GM23338 (cell line): ENCODE results near the gene SLC28A2. TPM values are rescaled to one million over a fixed set of nuclear protein-coding genes. Genes with fewer than 3 reads are reported as not detected.

Source experiments
- ATAC-seq: fragments of 200-7000 bp; cut with Tn5 transposase; 3 replicates; pipeline ENCODE4 v1.9.1; 2020
- DNase-seq: peaks from one replicate; pipeline ENCODE4 v3.0.0-alpha.2; 2015; ENCODE audit warnings: low spot score
- H2AFZ ChIP-seq: fragments of 200-600 bp; sonication (generic); 2 replicates; pipeline ENCODE4 v1.8.0; 2016; ENCODE audit warnings: antibody characterized with exemption, mild to moderate bottlenecking, moderate library complexity
- H3F3A ChIP-seq: fragments of 200-600 bp; sonication (generic); replicated peaks from 2 replicates; pipeline ENCODE4 v1.8.0; 2017; ENCODE audit warnings: antibody characterized with exemption, mixed run types, low read depth
- H3K27ac ChIP-seq: fragments of 200-600 bp; sonication (generic); 2 replicates; pipeline ENCODE4 v1.6.1; 2016; ENCODE audit warnings: low read depth
- H3K27me3 ChIP-seq: fragments of 200-600 bp; sonication (generic); 2 replicates; pipeline ENCODE4 v1.8.0; 2016; ENCODE audit warnings: mild to moderate bottlenecking, mixed run types, moderate library complexity; ENCODE audit not compliant: insufficient read depth
- H3K36me3 ChIP-seq: fragments of 200-600 bp; sonication (generic); 2 replicates; pipeline ENCODE4 v1.8.0; 2016; ENCODE audit warnings: mild to moderate bottlenecking; ENCODE audit not compliant: insufficient read depth
- H3K4me1 ChIP-seq: fragments of 200-600 bp; sonication (generic); 2 replicates; pipeline ENCODE4 v1.8.0; 2016; ENCODE audit warnings: mild to moderate bottlenecking, moderate library complexity; ENCODE audit not compliant: insufficient read depth
- H3K4me2 ChIP-seq: fragments of 200-600 bp; sonication (generic); 2 replicates; pipeline ENCODE4 v1.7.1; 2017; ENCODE audit warnings: mixed run types
- H3K4me3 ChIP-seq: fragments of 200-600 bp; sonication (generic); 2 replicates; pipeline ENCODE4 v1.6.1; 2016; ENCODE audit warnings: mixed run types
- H3K79me2 ChIP-seq: fragments of 200-600 bp; sonication (generic); replicated peaks from 2 replicates; pipeline ENCODE4 v1.8.0; 2017; ENCODE audit warnings: mild to moderate bottlenecking; ENCODE audit not compliant: insufficient read depth
- H3K9me2 ChIP-seq: fragments of 200-600 bp; sonication (generic); 2 replicates; pipeline ENCODE4 v1.8.0; 2017; ENCODE audit not compliant: insufficient read depth
- H4K20me1 ChIP-seq: fragments of 200-600 bp; sonication (generic); replicated peaks from 2 replicates; pipeline ENCODE4 v1.8.0; 2017; ENCODE audit warnings: mild to moderate bottlenecking; ENCODE audit not compliant: insufficient read depth
- H3K27ac Mint-ChIP-seq: 2 replicates; pipeline ENCODE4 v1.8.0; 2020; ENCODE audit warnings: inconsistent platforms, mild to moderate bottlenecking, moderate library complexity, mixed read lengths
- H3K27me3 Mint-ChIP-seq: 3 replicates; pipeline ENCODE4 v1.8.0; 2022; ENCODE audit warnings: low read depth, mild to moderate bottlenecking, moderate library complexity, mixed read lengths, inconsistent platforms; ENCODE audit not compliant: insufficient read depth, poor library complexity
- H3K36me3 Mint-ChIP-seq: 3 replicates; pipeline ENCODE4 v1.8.0; 2021; ENCODE audit warnings: low read depth, mild to moderate bottlenecking, inconsistent platforms, moderate library complexity, mixed read lengths
- H3K4me1 Mint-ChIP-seq: 3 replicates; pipeline ENCODE4 v1.8.0; 2020; ENCODE audit warnings: mild to moderate bottlenecking, inconsistent platforms, mixed read lengths
- H3K4me3 Mint-ChIP-seq: 3 replicates; pipeline ENCODE4 v1.8.0; 2021; ENCODE audit warnings: moderate library complexity, mild to moderate bottlenecking, inconsistent platforms, mixed read lengths
- H3K9me3 Mint-ChIP-seq: 3 replicates; pipeline ENCODE4 v1.8.0; 2020; ENCODE audit warnings: moderate library complexity, mild to moderate bottlenecking, inconsistent platforms, mixed read lengths
- EZH2 ChIP-seq: fragments of 200-600 bp; sonication (generic); IDR thresholded peaks from one replicate; pipeline ENCODE4 v1.8.0; 2017; ENCODE audit warnings: antibody characterized with exemption, mild to moderate bottlenecking, low read depth; ENCODE audit not compliant: unreplicated experiment
- JUNB ChIP-seq: IDR thresholded peaks from one replicate; pipeline ENCODE4 v1.6.1; 2016; ENCODE audit warnings: antibody characterized with exemption; ENCODE audit not compliant: unreplicated experiment
- NANOG ChIP-seq: IDR thresholded peaks from 2 replicates; pipeline ENCODE4 v1.6.1; 2016; ENCODE audit warnings: antibody characterized with exemption, borderline replicate concordance
- POLR2AphosphoS5 ChIP-seq: IDR thresholded peaks from 2 replicates; pipeline ENCODE4 v1.6.1; 2016; ENCODE audit warnings: antibody characterized with exemption, low read depth
- REST ChIP-seq: IDR thresholded peaks from one replicate; pipeline ENCODE4 v1.6.1; 2018; ENCODE audit warnings: antibody characterized with exemption; ENCODE audit not compliant: unreplicated experiment
- STAT1 ChIP-seq: IDR thresholded peaks from one replicate; pipeline ENCODE4 v1.6.1; 2016; ENCODE audit warnings: antibody characterized with exemption; ENCODE audit not compliant: unreplicated experiment
- ZNF462 ChIP-seq: fragments of 250-450 bp; sonication (Bioruptor Pico); IDR thresholded peaks from 2 replicates; pipeline ENCODE4 v1.5.0; 2020; ENCODE audit warnings: mild to moderate bottlenecking, moderate library complexity
- polyA plus RNA-seq: library from polyadenylated mRNA; unstranded; fragments of >200 nt; fragmentation: Nextera tagmentation; extraction: Ambion mirVana; gene quantifications from 2 replicates; pipeline ENCODE4 v1.2.1, GENCODE V29; 2016
- total RNA-seq: library from RNA; depleted of rRNA; stranded (reverse); fragments of >200 nt; shearing (Covaris generic); gene quantifications from 2 replicates; pipeline ENCODE4 v1.2.3, GENCODE V29; 2014
- TF ChIP-seq, protein P1 (sequence below): IDR thresholded peaks from 2 replicates; pipeline ENCODE4 v1.6.1; 2016; ENCODE audit warnings: antibody characterized with exemption

Gene SLC28A2
- total and polyA plus RNA-seq, 2 experiments from 2014 or later: 0.18 TPM; not detected in 1

DNA sequence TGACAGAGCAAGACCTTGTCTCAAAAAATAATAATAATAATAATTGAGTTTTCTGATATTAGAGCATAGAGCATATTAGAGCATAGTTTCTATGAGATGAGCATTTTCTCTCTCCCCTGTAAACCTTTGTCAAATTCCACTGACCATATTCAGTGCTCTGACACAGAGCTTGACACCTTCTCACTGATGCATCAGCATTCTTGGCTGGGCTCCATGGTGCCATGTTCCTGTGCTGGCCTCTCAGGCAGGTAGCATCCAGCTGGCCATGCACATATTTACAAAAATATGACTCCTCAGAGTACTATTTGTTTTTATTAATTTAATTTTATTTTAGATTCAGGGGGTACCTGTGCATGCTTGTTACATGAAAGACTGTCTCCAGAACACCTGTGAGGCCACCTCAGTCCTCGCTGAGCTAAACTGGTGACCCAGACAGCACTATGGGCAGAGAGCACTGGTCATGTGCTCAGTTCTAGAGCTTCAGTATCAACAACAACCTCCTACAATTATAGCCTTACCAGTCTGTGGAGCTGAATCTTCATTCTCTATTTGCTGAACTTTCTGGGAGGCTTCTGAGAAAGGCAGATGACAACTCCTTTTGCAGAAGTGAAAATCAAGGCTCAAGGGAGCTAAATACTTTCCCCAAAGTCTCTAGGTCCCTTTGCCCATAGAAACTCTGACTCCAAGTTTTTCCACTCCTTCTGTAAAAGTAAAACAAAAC is 21.6 kb upstream of the SLC28A2 start (continued):
- TF ChIP-seq REST: no peak

DNA sequence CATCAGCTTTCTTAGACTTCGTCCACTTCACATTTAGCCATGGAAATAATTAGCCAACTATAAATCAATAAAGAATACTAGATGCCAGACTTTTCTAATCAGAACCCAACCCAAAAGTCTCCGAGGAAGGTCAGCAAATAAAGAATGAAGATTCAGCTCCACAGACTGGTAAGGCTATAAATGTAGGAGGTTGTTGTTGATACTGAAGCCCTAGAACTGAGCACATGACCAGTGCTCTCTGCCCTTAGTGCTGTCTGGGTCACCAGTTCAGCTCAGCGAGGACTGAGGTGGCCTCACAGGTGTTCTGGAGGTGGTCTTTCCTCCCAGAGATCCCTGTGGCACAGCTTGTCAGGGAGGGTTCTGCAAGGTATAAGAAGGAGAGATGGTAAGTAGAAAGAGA is 20.9 kb upstream of the SLC28A2 start:
- Histone ChIP-seq H3K27ac (no peak overlapping the region), H2AFZ (no peak overlapping the region), H3F3A (no peaks in the 10 kb centered on the region), H3K36me3 (no peaks in the 10 kb centered on the region), H3K79me2 (no peaks in the 10 kb centered on the region), H3K4me2 (no peak overlapping the region), H3K4me3 (no peak overlapping the region), H3K27me3 (no peaks in the 10 kb centered on the region), H3K9me2 (no peaks in the 10 kb centered on the region), H4K20me1 (no peaks in the 10 kb centered on the region), H3K4me1 (no peaks in the 10 kb centered on the region)
- Mint-ChIP-seq H3K27me3 (peaks cover 4% of the 10 kb centered on the region), H3K27ac (no peak overlapping the region), H3K9me3 (peaks cover 37% of the 10 kb centered on the region), H3K36me3 (no peaks in the 10 kb centered on the region; the same call in 1 of the 3 replicates), H3K4me3 (no peak overlapping the region), H3K4me1 (no peaks in the 10 kb centered on the region; the same call in 2 of the 3 replicates)
- no peak for ATAC-seq
- no peak for DNase-seq
- TF ChIP-seq ZNF462 (CRISPR knock-in tag): no peak
- TF ChIP-seq NANOG: no peak
- TF ChIP-seq JUNB: no peak
- TF ChIP-seq EZH2: no peak
- TF ChIP-seq, protein P1, sequence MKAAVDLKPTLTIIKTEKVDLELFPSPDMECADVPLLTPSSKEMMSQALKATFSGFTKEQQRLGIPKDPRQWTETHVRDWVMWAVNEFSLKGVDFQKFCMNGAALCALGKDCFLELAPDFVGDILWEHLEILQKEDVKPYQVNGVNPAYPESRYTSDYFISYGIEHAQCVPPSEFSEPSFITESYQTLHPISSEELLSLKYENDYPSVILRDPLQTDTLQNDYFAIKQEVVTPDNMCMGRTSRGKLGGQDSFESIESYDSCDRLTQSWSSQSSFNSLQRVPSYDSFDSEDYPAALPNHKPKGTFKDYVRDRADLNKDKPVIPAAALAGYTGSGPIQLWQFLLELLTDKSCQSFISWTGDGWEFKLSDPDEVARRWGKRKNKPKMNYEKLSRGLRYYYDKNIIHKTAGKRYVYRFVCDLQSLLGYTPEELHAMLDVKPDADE: no peak
- no peak for TF ChIP-seq STAT1
- TF ChIP-seq REST: no peak
- TF ChIP-seq POLR2AphosphoS5: no peak
